RWPE1 (cell line): Measurements from ENCODE around the gene NOL4L.

Experiments
- CTCF ChIA-PET: fragments of 350-600 bp; sonication (Branson Sonifier 250); formaldehyde crosslinking; extraction: SDS; loops from one replicate; lab custom pipeline; 2021; lab: Yijun Ruan, JAX
- POLR2A ChIA-PET: fragments of 400-600 bp; formaldehyde crosslinking; extraction: SDS; loops from one replicate; lab custom pipeline; 2020; ENCODE audit warnings: antibody characterized with exemption; ENCODE audit not compliant: low non-redundant PET; lab: Yijun Ruan, JAX
- DNase-seq: peaks from one replicate; pipeline ENCODE4 v3.0.0; 2012; ENCODE audit warnings: low spot score
- H3K27ac ChIP-seq: fragments of 450-650 bp; 2 replicates; pipeline ENCODE4 v1.5.1; 2017
- TF ChIP-seq, protein P1 (sequence below): fragments of 450-650 bp; conservative IDR thresholded peaks from 2 replicates; pipeline ENCODE4 v1.5.1; 2017; ENCODE audit warnings: low read depth, mild to moderate bottlenecking

Gene NOL4L

DNA sequence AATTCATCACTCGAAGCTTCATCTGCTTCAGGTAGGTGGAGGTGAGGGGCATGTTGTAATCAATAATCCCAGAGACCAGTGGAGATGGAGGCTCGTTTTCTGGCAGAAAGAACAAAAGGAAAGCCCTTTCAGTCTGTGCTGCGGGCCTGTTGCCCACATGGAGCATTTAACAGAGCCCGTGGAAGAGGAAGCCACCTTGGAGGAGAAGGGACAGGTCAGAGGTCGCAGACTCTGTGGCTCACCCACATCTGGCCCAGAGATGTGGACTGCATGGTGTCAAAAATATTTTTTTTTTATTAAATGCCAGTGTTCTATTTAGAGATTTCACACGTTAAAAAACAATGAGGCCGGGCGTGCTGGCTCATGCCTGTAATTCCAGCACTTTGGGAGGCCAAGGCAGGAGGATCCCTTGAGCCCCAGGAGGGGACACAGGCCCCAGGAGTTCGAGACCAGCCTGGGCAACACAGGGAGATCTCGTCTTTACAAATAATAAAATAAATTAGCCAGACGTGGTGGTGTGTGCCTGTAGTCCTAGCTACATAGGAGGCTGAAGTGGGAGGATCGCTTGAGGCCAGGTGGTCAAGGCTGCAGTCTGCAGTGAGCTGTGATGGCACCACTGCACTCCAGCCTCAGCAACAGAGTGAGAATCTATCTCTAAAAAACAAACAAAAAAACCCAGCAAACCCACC is 73.6 kb downstream of the NOL4L start:
- TF ChIP-seq, protein P1, sequence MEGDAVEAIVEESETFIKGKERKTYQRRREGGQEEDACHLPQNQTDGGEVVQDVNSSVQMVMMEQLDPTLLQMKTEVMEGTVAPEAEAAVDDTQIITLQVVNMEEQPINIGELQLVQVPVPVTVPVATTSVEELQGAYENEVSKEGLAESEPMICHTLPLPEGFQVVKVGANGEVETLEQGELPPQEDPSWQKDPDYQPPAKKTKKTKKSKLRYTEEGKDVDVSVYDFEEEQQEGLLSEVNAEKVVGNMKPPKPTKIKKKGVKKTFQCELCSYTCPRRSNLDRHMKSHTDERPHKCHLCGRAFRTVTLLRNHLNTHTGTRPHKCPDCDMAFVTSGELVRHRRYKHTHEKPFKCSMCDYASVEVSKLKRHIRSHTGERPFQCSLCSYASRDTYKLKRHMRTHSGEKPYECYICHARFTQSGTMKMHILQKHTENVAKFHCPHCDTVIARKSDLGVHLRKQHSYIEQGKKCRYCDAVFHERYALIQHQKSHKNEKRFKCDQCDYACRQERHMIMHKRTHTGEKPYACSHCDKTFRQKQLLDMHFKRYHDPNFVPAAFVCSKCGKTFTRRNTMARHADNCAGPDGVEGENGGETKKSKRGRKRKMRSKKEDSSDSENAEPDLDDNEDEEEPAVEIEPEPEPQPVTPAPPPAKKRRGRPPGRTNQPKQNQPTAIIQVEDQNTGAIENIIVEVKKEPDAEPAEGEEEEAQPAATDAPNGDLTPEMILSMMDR = no peak
- no peak overlapping the region for H3K27ac ChIP-seq
- DNase-seq = no peak
- ChIA-PET POLR2A (no interaction called here), CTCF (interaction anchor here (0.6 to 1.2 kb wide), 5 partner anchors 25 to 1064 kb away, joined by 3 to 4 read pairs (median 3); no protein-coding TSS in a partner anchor)

DNA sequence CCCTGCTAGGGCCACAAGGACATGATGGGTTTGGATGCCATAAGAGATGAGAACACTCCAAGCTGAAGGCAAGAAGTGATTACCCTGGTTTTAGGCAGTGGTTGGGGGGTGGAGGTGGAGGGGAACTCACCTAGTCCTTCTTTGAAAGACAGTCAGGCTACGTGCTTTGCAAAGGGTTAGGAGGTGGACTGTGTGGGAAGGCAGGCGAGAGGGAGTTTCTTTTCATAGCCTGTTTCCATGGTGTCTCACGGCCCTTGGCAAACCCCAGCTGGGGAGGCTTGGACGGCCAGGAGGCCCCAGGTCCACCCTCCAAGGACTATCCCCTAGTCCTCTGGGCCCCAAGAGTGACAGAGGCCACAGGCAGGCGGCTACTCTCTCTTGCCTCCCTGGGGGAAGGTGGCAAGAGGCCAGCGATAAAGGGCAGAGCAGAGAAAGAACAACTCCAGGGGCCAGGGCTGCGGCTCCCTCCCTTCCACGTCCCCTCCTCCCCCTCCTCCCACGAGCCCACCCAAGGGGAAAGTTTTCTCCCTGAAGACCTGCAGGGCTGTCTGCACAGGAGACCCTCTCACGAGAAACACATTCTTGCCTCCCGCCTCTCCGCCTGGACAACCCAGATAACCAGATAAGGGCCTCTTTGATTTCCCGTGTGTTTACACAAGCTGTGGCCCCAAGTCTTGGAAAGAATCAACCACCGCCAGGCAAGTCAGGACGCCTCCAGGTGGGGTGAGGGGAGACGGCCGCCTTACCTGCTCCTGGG is 74.4 kb downstream of the NOL4L start:
- no peak for DNase-seq
- POLR2A ChIA-PET = no interaction called here
- H3K27ac ChIP-seq = no peak overlapping the region
- TF ChIP-seq, protein P1 = no peak
- CTCF ChIA-PET = interaction anchor here (0.6 to 0.7 kb wide), 6 partner anchors 163 to 1065 kb away, joined by 3 to 7 read pairs (median 3); partner anchors contain the start of gene C20orf203

DNA sequence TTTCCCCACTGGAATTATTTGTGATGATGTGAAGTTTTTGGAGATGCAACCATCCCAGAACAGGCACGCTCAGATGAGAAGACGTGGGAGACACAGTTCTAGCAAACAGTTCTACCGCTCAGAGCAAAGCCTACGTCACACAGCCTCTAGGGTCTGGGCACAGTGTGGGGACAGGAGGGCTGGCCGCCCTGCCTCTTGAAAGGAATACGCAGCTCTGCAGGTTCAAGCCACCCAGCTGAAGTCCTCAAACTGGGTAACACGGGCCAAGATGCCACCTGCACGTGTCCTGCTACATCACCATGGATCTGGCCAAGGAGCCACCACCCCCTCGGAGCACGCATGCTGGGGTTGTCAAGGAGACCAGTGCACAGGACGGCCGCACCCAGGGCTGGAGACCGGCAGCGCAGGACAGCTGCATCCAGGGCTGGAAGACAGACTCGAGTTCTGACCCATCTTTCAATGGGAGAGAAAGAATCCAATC is 75.0 kb downstream of the NOL4L start:
- DNase-seq = no peak
- CTCF ChIA-PET = interaction anchor here (0.6 kb wide), 4 partner anchors 14 to 869 kb away, joined by 3 to 7 read pairs (median 3); partner anchors contain the start of gene C20orf203
- H3K27ac ChIP-seq = no peak overlapping the region
- POLR2A ChIA-PET = no interaction called here
- TF ChIP-seq, protein P1 = no peak

DNA sequence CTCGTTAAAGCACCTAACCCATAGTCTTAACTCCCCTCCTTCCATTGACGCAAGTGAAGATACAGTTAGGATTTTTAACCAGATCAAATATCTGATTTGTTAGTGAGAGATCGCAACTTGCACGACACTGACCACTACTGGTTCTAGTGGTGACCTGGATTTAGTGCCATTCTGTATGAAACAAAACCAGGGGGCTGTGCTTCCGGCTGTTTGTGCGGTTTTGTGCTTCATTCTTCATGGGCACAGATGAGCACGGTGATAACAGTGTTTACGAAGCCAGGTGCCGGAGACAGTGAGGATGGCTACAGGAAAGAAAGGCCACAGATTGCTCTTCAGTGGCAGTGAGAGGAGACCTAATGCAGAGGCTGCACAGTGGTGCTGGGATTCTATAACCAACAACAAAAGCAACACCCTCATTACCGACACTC is 75.5 kb downstream of the NOL4L start:
- POLR2A ChIA-PET = no interaction called here
- no peak overlapping the region for H3K27ac ChIP-seq
- TF ChIP-seq, protein P1 = no peak
- CTCF ChIA-PET = interaction anchor here (0.6 to 0.9 kb wide), 3 partner anchors 9 to 635 kb away, joined by 3 to 7 read pairs (median 3); no protein-coding TSS in a partner anchor
- no peak for DNase-seq

DNA sequence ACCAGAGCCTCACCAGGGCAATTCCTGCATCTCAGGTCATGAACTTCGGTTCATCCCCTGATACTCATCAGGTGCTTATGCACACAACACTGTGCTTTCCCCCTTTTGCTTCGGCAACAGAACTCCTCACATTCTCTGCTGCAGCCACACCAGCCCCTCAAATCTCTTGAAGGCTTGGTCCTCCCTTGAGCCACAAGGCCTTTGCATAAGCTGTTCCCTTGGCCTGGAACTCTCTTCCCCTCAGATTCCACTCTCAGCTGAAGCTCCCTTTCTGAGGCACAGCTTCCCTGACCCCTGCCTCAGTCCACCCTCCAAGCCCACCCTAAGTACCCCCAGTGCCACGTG is 76.4 kb downstream of the NOL4L start:
- ChIA-PET CTCF (interaction anchor here (0.5 to 1.6 kb wide), 7 partner anchors 10 to 77 kb away, joined by 3 read pairs; no protein-coding TSS in a partner anchor), POLR2A (no interaction called here)
- DNase-seq = no peak
- TF ChIP-seq, protein P1 = no peak
- no peak overlapping the region for H3K27ac ChIP-seq
